Measurements from ENCODE around the gene ARMH1. TPM values are rescaled to one million over a fixed set of nuclear protein-coding genes. Genes with fewer than 3 reads are reported as not detected.

Gene ARMH1
- polyA plus RNA-seq, 1 of the 3 experiments (the other 2 are of a cell fraction), result 6.6 TPM

- Histone ChIP-seq H3K79me2 (ENCODE audit: insufficient read depth) (no peaks in the 10 kb centered on the region), H3K9me3 (no peaks in the 10 kb centered on the region), H2AFZ (ENCODE audit: low read depth) (no peak overlapping the region), H3K36me3 (replicated peaks in 1 of 2; ENCODE audit: control insufficient read depth in 1 of 2, insufficient read depth in 2 of 2, low read length in 1 of 2) (peaks cover 0 to 51% of the 10 kb centered on the region in 2 experiments), H3K9me2 (no peaks in the 10 kb centered on the region), H3K27me3 (ENCODE audit: insufficient read depth) (no peaks in the 10 kb centered on the region), H4K20me1 (ENCODE audit: insufficient read depth) (no peaks in the 10 kb centered on the region), H3K9ac (no peak overlapping the region), H3F3A (replicated peaks; ENCODE audit: insufficient read depth) (peaks cover 4% of the 10 kb centered on the region), H3K4me3 (ENCODE audit: low read depth in 2 of 2, low read length in 1 of 2) (no peak overlapping the region), H3K4me2 (no peak overlapping the region), H3K27ac (ENCODE audit: low read depth in 2 of 2, low read length in 1 of 2) (peak overlapping the region in 1 of 2 experiments; percentile 51; a peak in 2 of 4 replicates), H3K4me1 (ENCODE audit: control insufficient read depth in 1 of 2, insufficient read depth in 2 of 2, low read depth in 1 of 2, low read length in 1 of 2) (peaks cover 0 to 31% of the 10 kb centered on the region in 2 experiments; a peak in 1 of 4 replicates)
- CTCF ChIA-PET, result interaction anchor here (0.6 to 7.5 kb wide), 13 partner anchors 12 to 433 kb away, joined by 3 to 163 read pairs (median 41); partner anchors contain the start of genes ARMH1 and TMEM53
- 87% methylated on average over 7 of the region's 23 CpGs for WGBS (ENCODE audit: low lambda C conversion rate)
- POLR2A ChIA-PET, result interaction anchor here (0.9 to 6.0 kb wide), 7 partner anchors 10 to 47 kb away, joined by 3 to 50 read pairs (median 5); partner anchors contain the start of gene TMEM53
- peak; percentile 81 for DNase-seq
- TF ChIP-seq EZH2phosphoT487 (IDR thresholded peaks at IDR 0.05; ENCODE audit: borderline replicate concordance, low read depth) (no peak), EP300 (IDR thresholded peaks at IDR 0.05; ENCODE audit: borderline replicate concordance in 1 of 2, low read depth in 1 of 2, low read length in 1 of 2) (peak in 1 of 2 experiments; percentile 25; a peak in 1 of 4 replicates), CHD2 (IDR thresholded peaks at IDR 0.05; ENCODE audit: low read length, partially characterized antibody) (peak; percentile 33), FOXJ3 (CRISPR knock-in tag; IDR thresholded peaks at IDR 0.05) (peak; percentile 70; the same call in 1 of the 2 replicates), MXI1 (IDR thresholded peaks at IDR 0.05; ENCODE audit: low read depth, low read length) (peak; percentile 86), GATA2 (CRISPR knock-in tag; IDR thresholded peaks at IDR 0.05) (no peak), YY1 (IDR thresholded peaks at IDR 0.05; ENCODE audit: low read depth) (no peak), ELF1 (IDR thresholded peaks at IDR 0.05) (no peak)
- TF ChIP-seq, protein P1, sequence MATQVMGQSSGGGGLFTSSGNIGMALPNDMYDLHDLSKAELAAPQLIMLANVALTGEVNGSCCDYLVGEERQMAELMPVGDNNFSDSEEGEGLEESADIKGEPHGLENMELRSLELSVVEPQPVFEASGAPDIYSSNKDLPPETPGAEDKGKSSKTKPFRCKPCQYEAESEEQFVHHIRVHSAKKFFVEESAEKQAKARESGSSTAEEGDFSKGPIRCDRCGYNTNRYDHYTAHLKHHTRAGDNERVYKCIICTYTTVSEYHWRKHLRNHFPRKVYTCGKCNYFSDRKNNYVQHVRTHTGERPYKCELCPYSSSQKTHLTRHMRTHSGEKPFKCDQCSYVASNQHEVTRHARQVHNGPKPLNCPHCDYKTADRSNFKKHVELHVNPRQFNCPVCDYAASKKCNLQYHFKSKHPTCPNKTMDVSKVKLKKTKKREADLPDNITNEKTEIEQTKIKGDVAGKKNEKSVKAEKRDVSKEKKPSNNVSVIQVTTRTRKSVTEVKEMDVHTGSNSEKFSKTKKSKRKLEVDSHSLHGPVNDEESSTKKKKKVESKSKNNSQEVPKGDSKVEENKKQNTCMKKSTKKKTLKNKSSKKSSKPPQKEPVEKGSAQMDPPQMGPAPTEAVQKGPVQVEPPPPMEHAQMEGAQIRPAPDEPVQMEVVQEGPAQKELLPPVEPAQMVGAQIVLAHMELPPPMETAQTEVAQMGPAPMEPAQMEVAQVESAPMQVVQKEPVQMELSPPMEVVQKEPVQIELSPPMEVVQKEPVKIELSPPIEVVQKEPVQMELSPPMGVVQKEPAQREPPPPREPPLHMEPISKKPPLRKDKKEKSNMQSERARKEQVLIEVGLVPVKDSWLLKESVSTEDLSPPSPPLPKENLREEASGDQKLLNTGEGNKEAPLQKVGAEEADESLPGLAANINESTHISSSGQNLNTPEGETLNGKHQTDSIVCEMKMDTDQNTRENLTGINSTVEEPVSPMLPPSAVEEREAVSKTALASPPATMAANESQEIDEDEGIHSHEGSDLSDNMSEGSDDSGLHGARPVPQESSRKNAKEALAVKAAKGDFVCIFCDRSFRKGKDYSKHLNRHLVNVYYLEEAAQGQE (IDR thresholded peaks at IDR 0.05; ENCODE audit: low read depth, low read length), result no peak
Measured at GRCh38 chr1:44650159-44650831, 24.2 kb upstream of the ARMH1 start.

DNA sequence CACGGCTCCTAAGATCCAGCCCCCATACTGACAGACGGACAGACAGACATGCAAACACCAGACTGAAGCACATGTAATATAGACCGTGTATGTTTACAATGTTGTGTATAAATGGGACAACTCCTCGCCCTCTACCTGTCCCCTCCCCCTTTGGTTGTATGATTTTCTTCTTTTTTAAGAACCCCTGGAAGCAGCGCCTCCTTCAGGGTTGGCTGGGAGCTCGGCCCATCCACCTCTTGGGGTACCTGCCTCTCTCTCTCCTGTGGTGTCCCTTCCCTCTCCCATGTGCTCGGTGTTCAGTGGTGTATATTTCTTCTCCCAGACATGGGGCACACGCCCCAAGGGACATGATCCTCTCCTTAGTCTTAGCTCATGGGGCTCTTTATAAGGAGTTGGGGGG is 23.4 kb upstream of the ARMH1 start:
- no peaks in the 10 kb centered on the region for H3K79me2 ChIP-seq (ENCODE audit: insufficient read depth)
- POLR2A ChIA-PET, result interaction anchor here (0.9 to 6.0 kb wide), 7 partner anchors 9 to 35 kb away, joined by 3 to 50 read pairs (median 6); partner anchors contain the start of genes ARMH1 and TMEM53
- H3K36me3 ChIP-seq (replicated peaks in 1 of 2; ENCODE audit: control insufficient read depth in 1 of 2, insufficient read depth in 2 of 2, low read length in 1 of 2), result peaks cover 0 to 44% of the 10 kb centered on the region in 2 experiments
- DNase-seq, result no peak
- H3F3A ChIP-seq (replicated peaks; ENCODE audit: insufficient read depth), result peaks cover 4% of the 10 kb centered on the region
- H3K4me1 ChIP-seq (ENCODE audit: control insufficient read depth in 1 of 2, insufficient read depth in 2 of 2, low read depth in 1 of 2, low read length in 1 of 2), result peaks cover 0 to 31% of the 10 kb centered on the region in 2 experiments; a peak in 1 of 4 replicates
- no peaks in the 10 kb centered on the region for H3K27me3 ChIP-seq (ENCODE audit: insufficient read depth)
- H3K4me3 ChIP-seq (ENCODE audit: low read depth in 2 of 2, low read length in 1 of 2), result no peak overlapping the region
- H4K20me1 ChIP-seq (ENCODE audit: insufficient read depth), result no peaks in the 10 kb centered on the region
- no peak overlapping the region for H2AFZ ChIP-seq (ENCODE audit: low read depth)
- no peak overlapping the region; a peak in 1 of 4 replicates for H3K27ac ChIP-seq (ENCODE audit: low read depth in 2 of 2, low read length in 1 of 2)
- WGBS (ENCODE audit: low lambda C conversion rate), result 88% methylated on average over 8 of the region's 8 CpGs
- H3K4me2 ChIP-seq, result no peak overlapping the region
- H3K9me3 ChIP-seq, result no peaks in the 10 kb centered on the region
- CTCF ChIA-PET, result interaction anchor here (0.6 to 7.5 kb wide), 21 partner anchors 11 to 434 kb away, joined by 3 to 163 read pairs (median 18); partner anchors contain the start of genes ARMH1 and TMEM53
- H3K9me2 ChIP-seq, result no peaks in the 10 kb centered on the region
- H3K9ac ChIP-seq, result no peak overlapping the region
- TF ChIP-seq EZH2phosphoT487 (IDR thresholded peaks at IDR 0.05; ENCODE audit: borderline replicate concordance, low read depth) (no peak), NRF1 (IDR thresholded peaks at IDR 0.05; ENCODE audit: low read depth, low read length) (no peak), FOXM1 (IDR thresholded peaks at IDR 0.05; ENCODE audit: low read depth) (no peak), YY1 (IDR thresholded peaks at IDR 0.05; ENCODE audit: low read depth) (no peak)
